GM12874 (cell line): ENCODE data around the gene CD320.

ENCODE experiments used
- CTCF ChIP-seq: IDR thresholded peaks from 2 replicates; pipeline ENCODE4 v1.5.1; 2011; ENCODE audit warnings: low read depth, mild to moderate bottlenecking, control low read depth, low read length, moderate library complexity; ENCODE audit not compliant: insufficient read depth

The CD320 gene

DNA sequence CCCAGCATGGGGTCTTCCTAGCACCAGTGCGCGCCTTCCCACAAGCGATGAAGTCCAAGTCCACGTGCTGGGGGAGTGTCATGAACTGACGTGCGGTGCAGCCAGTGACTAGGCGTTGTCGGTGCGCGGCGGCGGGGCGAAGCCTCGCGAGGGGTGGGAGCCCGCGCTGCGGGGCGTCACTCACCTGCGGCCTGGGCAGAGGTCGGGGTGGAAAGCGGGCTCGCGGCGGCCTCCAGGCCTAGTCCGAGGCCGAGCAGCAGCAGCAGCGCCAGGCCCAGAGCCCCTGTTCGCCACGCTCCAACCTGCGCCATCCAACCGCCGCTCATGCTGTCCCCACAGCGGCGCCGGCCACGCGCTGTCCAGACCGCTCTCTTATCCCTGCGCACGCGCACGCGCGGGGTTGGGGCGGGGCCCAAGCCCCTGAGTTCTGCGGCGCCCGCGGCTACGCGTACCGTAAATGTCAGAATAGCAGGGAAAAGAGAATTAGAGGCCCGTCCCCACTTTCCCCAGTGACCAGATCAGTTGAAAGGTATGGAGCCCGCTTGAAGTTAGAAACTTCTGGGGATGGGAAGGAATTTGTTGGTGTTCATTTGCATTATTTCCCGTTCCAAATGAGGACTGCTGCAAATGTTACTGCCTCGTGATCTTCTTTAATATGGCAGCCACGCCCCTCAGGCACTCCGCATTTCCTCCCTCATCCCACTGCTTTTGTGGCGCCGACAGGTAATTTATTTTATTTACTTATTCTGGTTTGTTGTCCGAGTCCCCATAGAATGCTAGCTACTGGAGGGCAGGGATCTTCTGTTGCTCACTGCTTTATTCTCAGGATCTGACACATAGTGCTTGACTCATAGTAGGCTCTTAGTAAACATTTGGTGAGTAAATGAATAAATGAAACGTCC is at the start of gene CD320:
Gene CD320 (minus strand): TSS at position 394 of the 902 bp plus-strand sequence. CDS start 68 bp downstream, at position 326.
- no peak for TF ChIP-seq CTCF

DNA sequence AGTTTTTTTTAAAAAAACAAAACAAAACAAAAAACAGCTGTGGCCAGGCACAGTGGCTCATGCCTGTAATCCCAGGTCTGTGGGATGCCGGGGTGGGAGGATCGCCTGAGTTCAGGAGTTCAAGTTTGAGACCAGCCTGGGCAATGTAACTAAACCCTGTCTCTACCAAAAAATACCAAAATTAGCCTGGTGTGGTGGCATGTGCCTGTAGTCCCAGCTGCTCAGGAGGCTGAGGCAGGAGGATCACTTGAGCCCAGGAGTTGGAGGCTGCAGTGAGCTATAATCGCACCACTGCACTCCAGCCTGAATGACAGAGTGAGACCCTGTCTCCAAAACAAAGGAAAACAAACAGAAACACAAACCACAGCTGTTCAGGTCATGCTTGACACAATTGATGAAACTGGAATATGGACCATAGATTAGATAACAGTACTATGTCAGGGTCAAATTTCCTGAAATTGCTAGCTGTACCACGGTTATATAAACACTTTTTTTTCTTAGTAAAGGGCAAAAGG is 48.9 kb upstream of the CD320 start:
- TF ChIP-seq CTCF: no peak

GRCh38 chr19:8355631-8356402 is 47.7 kb upstream of the CD320 start:
- TF ChIP-seq CTCF: no peak

DNA sequence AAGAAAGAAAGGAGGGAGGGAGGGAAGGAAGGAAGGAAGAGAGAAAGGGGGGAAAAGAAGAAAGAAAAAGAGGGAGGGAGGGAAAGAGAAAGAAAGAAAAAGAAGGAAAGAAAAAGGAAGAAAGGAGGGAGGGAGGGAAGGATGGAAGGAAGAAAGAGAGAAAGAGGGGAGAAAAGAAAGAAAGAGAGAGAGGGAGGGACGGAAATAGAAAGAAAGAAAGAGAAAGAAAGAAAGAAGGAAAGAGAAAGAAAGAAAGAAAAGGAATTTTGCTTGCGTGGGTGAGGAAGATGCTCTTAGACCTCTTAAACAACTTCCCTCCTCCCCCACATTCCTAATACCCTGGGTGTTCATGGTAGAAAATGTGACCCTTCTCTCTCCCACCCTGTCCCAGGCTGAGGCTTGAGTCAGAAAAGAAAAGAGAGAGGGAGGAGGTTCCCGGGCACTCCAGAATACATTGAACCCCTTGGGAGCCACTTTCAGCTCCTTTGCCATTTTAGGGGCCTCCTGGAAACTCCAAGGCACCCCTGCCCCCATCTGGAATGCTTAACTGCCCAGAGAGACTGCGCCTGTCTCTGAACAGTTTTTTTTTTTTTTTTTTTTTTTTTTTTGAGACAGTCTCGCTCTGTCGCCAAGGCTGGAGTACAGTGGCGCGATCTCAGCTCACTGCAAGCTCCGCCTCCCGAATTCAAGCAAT is 44.1 kb upstream of the CD320 start:
- no peak for TF ChIP-seq CTCF

- TF ChIP-seq CTCF: no peak
Measured at GRCh38 chr19:8343483-8343844, 35.3 kb upstream of the CD320 start.

- no peak for TF ChIP-seq CTCF
Measured at GRCh38 chr19:8342684-8343482, 34.7 kb upstream of the CD320 start, which contains the start of gene KANK3. Gene KANK3, minus strand, starts transcription at chr19:8343262. Its CDS starts 5,434 bp downstream, at chr19:8337828.
